NB4 (cell line): ENCODE data around the gene ITFG2.

ENCODE experiments used
- CTCF ChIP-seq: IDR thresholded peaks from one replicate; pipeline ENCODE4 v1.5.1; 2012; ENCODE audit warnings: low read depth, low read length
- MAX ChIP-seq: IDR thresholded peaks from 2 replicates; pipeline ENCODE4 v1.6.1; 2011; ENCODE audit warnings: low read depth, low read length
- MYC ChIP-seq: IDR thresholded peaks from 2 replicates; pipeline ENCODE4 v1.6.1; 2011; ENCODE audit warnings: low read depth, low read length
- POLR2A ChIP-seq: IDR thresholded peaks from 2 replicates; pipeline ENCODE4 v1.6.1; 2011; ENCODE audit warnings: mild to moderate bottlenecking; ENCODE audit not compliant: insufficient read length; ENCODE audit errors: extremely low read depth

GRCh38 chr12:2803635-2804392 is 8.7 kb upstream of the ITFG2 start:
- no peak for TF ChIP-seq CTCF
- no peak for TF ChIP-seq POLR2A
- no peak for TF ChIP-seq MAX
- TF ChIP-seq MYC, result no peak
